T1000 (cell line): Measurements from ENCODE around the gene UCN2.
"Not testable (repeated sequence)": the region's sequence is repeated elsewhere in the genome, so short reads cannot be mapped to it uniquely, and the experiment has no call there.

Experiments used
- DNase-seq: peaks from one replicate; lab custom pipeline; 2025; ENCODE audit warnings: mixed read lengths; lab: John Stamatoyannopoulos, UW

UCN2 gene

DNA sequence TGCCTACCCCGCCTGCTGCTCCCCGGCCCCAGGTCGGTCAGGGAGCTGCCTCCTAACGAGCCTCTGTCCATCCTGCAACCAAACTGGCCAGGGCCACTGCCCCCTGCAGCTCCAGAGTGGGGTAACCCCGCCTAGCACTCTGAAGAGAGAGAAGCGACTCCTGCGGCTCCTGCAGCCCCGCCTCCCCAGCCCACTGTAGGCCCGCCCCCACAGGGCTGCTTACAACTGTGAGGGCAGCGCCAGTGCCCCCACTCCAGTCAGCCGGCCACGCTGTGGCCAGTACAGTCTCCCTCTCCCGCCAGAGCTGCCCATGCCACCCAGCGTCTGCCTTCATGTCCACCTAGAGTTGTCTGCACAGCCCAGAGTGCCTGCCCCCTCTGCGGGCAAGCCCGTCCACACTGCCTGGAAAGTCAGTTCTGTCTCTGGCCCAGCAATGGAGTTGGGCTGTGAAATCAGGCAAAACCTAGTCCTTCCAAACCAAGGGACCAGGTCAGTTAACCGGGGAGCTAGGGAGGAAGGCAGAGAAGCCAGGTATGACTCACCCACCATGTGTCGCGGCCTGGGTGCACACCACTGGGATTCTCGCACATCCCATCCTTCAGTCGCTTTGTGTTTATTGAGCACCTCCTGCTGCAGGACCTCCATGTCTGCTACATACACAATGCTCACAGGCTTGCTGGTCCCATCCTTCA is 2.4 kb downstream of the UCN2 start:
- DNase-seq = peak; percentile 41

DNA sequence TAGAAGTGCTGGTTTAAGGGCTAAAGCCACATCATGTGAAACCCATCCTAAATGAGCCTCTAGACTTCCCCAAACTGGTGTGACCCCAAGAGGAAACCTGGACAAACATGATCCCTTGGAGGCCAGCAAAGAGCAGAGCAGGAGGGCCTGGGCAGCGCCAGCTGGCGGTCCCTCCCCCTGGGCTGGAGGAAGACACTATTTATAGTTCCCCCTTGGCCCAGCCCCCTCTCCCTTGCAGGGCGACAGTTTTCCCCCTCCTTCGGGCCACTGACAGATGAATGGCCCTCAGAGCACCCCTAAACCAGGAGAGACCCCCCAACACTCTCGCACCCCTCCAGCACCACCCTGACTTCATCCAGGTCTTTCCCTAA is 2.9 kb downstream of the UCN2 start:
- DNase-seq = no peak

DNA sequence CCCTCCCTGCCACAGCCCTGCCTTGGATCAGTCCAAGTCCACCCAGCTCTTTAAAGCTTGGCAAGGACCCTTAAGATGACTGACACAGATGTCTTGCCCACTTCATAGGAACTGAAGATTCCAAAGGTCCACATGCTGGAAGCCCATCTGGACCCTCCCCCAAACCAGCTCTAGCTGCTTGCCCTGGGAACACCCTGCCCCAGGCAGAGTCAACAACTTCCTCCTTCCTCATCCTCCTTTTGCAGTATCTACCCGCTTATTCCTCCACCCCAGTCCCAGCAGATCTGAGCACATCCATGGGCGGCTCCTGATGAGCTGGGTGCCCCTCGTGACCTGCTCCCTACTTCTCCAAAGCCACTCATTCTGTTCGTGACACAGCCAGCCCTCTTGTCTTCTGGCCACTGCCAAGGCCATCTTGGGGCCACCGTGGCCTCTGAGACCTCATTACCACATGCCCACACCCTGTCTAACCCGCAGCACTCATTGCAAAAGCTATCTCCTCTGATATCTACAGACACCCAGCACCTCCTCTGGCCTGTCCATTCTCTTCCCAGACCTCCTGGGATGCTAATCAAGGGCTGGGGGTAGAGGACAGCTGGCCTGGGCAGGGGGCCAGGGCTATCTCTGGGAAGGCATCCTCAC is 5.0 kb downstream of the UCN2 start:
- DNase-seq = no peak

DNA sequence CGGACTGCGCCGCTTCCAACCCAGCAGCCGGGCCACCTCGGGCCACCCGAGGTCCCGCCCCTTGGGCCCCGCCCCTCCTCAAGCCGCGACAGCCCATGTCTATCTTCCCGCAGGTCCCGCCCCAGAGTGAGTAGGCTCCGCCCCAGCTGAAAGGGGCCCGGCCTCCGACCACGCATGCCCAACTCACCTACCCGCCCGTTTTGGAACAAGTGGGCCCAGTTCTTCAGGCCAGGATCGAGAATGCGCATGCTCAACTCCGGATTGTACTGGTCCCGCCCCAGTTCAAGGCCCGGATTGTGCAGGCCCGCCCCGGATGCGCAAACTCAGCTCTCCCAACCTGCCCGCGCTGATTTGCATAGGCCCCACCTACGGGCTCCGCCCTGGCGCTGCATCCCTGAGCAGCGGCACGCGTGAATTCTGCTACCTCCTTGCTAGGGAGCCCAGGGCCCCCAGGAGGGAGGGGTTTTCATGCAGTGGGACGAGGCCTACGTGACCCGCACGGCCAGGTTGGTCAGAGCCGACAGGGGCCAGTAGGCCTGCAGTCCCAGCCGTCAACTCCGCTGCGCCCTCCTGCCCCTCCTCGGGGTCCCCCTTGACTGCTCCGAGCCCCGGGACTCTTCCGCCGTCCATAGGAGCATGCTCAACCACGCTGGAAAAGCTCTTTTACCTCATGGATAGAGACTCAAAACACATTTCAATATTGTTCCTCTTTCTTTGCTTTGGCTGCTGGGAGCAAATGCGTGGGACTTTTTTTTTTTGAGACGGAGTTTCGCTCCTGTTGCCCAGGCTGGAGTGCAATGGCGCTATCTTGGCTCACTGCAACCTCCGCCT is 6.6 kb downstream of the UCN2 start, which contains the start of gene PFKFB4:
Gene PFKFB4 (minus strand): TSS at position 8 of the 831 bp plus-strand sequence. CDS start 26 bp downstream, outside the sequence.
- peak; percentile 99 for DNase-seq

DNA sequence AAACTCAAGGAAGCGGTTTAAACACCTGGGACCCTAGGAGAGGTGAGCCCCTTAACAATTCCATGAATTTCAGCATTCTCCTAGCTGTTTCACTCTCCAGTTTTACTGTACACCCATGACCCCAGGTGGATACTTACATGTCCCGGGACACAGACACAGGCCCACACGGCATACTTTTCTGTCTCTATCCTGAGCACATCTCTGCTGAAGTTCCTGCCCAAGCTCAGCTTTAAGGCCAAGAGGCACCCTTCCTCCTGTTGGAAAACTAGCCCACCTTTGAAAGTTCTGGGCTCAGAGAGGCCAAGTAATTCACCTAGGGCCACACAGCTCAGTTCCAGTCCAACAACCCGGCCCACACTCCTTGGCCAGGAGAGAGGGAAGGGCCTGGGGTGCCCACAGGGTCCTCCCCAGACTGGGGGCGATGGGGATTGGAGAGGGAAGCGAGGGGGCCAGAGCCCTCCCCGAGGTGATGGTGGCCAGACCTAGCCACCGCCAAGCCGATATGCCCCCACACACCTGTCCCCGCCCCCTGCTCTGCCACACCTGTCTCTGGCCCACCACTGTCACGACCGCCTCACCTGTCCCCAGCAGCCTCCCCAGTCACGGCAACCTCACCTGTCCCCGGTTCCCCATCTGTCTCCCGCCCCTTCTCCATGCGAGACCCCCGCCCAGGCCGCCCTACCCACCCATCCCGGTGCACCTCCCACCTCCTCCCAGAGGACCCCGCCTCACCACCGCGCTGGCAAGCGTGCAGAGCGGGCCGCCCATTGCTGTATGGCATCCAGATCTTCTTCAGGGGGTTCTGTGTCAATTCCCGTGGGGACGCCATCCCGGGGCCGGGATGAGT is 7.4 kb downstream of the UCN2 start:
- no peak for DNase-seq

DNA sequence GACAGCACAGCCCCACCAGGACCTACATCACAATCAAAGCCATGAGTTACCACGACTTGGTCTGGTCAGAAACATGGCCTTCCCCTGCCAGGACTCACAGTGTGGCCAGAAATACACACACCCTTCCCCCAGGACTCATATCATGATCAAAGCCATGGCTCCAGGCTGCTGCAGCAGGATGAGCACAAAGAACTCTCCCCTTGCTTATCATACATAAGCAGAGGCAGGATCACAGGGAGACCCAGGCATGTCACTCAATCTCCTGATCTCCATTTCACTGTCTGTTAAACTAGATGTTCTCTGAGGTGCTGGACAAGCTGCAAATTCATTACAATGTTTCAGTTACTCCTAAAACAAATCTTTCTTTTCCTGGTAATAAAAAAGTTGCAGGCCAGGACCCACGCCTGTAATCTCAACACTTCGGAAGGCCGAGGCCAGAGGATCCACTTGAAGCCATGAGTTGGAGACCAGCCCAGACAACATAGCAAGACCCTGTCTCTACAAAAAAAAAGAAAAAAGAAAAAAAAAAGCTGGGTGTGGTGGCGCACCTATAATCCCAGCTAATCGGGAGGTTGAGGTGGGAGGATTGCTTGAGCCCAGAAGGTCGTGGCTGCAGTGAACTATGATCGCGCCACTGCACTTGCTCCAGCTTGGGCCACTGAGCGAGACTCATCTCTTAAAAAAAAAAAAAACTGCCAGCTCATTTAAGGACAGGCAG is 8.2 kb downstream of the UCN2 start:
- no peak for DNase-seq

DNA sequence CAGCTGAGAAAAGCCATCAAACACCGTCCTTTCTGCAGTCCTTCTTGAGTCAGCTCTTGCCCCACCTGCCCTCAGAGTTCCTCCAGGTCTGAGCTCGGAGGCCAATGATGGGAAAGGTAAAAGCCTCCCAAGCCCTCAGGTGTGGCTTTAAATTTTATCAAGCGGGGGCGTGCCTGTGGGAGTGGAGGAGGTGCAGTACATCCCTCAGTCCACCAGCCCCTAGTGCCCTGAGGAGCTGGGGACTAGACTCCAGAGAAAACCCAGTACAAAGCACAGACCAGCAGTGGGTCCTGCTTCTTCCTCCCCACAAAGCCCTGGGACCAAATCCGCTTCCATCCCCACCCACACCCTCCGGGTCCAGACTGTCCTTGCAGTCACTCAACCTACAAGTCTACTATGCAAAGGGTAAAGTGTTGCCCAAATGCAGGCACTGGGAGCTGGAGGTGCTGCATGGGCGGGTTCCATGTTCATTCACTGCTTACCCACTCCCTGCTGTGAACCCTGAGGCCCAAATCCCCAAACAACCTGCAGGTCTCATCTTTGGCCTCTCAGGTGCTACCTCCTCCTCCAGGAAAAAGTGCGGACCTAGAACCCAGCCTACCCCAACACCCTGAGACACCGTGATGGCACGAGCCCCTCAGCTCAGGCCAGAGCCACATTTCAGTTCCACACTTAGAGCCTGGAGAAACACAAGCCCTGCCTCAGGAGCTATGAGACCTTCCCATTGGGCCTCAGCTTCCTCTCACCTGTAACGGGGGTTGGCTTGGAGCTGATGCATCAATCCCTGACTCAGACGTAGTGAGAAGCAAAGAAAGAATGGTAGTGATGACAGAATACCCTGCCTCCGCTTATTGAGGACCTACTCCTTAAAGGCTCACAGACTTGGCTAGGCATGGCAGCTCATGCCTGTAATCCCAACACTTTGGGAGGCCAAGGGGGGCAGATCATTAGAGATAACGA is 9.4 kb downstream of the UCN2 start:
- DNase-seq = no peak

DNA sequence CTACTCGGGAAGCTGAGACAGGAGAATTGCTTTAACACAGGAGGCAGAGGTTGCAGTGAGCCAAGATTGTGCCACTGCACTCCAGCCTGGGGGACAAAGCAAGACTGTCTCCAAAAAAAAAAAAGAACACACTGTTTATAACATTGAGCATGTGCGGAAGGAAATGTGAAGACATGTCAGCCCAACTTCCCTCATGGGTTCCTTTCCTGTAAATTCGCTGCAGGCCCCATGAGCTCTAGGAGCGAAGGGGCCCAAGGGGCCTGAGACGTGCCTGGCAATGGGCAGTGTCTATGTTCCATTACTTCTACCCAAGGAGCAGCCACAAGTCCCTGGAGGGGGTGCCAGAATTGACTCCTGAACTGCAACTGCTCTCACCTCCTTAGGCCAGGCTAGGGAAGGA is 10.2 kb downstream of the UCN2 start:
- DNase-seq = no peak

DNA sequence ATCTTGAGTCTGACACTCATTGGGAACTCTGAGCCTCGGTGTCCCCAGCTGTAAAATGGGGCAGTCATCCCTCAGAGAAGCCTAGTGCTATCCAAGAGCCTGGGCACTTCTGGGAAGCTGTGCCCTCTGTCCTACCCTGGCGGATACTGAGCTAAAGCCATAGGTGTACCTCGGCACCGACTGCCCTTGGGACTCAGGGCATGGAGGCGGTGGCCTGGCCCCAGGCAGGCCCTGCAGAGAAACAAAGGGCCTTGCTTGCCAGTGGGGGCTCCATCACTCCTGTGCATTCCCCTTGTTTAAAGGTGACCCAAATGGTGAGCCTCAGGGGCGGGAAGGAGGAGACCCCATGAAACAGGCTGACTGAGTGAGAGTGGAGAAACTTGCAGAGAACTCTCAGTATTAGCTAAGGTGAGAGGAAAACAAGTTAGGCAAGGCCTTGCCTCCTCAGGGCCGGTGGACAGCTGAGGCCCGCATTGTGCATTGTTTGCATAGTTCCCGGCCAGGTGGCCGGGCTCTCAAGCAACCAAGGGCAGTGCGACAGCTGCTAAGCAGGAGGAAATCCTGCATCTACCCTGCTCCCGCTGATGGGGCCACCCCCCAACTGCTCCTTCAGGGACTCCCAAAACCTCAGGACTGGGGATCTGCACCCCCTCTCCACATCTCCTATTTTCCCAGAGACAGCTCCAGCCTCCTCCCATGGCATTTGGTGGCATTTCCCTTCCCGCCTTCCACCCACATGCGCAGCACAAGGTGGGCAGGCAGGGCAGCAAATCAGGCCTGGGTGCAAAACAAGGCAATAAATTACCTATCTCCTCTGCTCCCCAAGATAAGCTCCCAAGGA is 11.2 kb downstream of the UCN2 start:
- DNase-seq = no peak

DNA sequence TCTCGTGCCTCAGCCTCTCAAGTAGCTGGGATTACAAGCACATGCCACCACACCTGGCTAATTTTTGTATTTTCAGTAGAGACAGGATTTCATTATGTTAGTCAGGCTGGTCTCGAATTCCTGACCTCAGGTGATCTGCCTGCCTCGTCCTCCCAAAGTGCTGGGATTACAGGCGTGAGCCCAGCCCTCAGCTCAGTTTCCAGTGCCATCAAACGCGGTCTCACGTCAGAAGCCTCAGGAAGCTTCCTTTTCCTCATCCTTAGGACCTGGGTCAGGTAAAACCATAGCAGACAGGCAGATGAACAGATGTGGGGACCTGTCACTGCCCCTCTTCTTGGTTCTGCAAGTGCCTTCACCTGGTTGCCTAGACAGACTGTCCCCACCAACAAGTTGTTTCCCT is 11.9 kb downstream of the UCN2 start:
- not testable (repeated sequence) for DNase-seq

DNA sequence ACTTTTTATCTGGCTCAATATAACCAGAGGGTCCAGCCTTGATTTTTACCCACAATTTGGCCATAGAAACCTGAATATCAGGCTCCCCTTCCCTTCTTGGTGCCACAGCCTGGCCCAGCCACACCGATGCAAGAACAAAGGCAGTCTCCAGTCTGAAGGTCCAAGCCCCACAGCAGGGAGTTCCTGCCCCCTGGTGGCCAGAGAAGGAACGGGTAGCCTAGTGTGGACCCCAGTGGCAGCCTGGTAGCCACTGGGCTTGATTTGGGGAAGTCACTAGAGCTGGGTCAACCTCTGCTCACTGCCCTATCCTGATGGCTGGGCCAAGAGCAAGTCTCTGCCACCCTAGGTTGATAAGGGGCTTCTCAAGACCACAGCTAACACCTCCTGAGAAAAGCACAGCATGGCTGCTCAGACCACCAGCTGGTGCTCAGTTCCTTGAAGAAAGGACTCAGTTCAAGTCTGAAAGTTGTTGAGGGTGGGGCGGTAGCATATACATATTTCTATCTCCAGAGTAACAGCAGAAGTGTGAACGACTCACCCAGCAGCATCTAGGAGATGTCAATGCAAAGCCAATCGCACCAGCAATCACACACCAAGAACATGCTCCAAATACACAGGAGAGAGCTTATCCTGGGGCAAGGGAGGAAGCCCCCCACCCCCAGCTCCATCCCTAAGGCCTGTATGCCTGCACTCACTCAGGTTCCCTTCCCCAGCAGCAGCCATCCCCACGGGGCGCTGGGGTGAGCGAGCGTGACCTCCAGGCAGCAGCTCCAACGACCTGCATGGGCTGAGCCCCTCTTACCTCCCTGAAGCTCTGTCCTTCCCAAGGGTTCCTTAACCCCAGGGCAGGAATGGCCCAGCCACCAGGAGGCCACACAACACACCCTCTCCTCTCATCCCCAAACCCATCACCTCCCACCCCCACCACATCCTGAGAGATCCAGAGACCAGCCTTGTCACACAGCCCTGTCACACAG is 14.6 kb downstream of the UCN2 start:
- peak; percentile 72 for DNase-seq

DNA sequence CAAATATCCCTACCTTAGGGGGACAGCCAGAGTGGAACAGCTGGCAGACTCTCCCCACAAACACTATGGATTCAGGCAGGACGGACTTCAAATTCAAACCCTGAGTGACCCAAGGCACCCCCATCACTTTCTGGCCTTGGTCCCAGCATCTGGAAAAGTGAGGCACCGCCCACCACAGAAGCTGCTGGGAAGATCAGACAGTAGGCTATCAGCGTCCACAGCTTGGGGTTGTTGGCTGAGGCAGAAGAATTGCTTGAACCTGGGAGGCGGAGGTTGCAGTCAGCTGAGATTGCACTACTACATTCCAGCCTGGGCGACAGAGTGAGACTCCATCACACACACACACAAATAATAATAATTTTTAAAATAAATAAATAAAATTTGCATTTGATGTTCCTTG is 15.5 kb downstream of the UCN2 start:
- no peak for DNase-seq

DNA sequence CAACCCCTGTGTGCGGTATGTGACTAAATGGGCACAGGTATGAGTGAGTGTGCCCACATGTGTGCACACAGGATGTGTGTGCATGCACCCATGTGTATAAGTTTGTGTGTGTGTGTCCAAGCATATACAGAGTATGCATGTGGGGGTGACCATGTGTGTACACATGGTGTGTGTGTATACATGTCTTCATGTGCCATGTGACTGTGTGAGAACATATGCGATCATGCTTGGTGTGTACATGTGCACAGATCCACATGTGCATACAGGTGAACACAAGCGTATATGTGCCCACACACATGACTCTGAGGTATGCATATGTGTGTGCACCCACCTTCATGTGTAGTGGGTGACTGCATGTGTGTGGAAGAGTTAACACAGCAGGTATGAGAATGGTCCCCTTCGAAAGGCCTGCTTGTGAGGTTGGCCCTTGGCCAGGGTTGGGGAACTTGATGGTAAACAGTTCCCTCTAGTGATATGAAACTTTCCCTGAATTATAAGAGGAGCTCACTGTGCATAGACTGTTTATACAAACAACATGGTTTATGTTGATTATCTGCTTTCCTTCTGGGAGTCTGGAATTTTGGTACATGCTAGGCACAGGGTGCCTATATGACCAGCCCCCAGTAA is 17.3 kb downstream of the UCN2 start:
- no peak for DNase-seq

DNA sequence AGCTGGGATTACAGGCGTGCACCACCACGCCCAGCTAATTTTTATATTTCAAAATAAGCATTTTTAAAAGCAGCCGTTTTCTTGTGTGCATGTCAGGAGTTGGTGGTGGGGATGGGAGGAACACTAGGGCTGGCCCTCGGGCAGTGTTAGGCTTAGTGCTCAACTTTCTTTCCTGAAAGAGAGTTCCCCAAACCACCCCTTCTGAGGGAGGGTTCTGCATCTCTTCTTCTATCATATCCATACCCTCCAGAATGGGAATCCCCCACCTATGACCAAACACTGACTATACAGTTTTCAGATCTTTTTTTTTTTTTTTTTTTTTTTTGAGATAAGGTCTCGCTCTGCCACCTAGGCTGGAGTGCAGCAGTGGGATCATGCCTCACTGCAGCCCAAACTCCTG is 19.4 kb downstream of the UCN2 start:
- DNase-seq = no peak

DNA sequence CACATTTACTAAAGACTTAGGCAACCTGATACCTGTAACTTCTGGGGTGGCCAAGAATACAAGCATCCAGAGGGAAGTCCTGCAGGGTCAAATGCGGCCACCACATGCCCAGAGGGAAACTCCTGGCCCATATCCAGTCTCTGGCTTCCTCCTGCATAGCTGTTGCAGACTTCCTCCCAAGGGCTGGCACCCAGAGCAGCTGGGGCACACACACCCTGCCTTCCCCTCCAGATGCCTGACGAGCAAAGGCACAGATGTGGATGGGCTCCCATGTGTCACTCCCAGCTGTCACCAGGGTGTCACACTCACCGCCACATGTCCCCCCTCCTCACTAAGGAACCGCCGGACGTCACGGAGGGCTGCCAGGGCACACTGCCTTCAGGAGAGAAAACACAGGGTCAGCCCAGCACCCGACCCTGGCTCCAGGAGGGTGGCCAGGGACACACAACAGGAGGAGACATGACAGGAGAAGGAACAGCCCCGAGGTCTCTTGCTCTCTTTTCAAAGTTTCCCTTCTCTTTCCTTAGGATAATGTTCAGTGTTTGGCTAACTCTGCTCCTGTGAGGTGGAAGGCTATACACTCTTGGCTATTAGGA is 20.2 kb downstream of the UCN2 start:
- DNase-seq = no peak

DNA sequence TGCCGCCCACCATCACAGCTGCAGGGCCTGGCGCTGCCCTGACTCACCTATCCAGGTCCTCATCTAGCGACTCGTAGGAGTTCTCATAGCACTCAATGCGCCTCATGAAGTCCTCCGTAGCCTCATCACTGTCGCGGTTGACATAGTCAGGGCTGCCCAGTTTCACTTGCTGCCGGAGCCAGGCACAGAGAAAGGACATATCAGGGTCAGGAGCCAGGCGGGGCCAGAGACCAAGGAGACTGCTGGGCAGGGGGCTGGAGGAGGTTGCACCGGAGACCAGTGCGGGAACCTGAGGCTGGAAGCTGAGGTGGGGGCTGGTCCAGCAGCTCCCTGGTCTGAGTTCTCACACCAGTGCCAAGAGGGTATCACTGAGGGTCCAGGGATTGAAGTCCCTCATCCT is 25.1 kb downstream of the UCN2 start:
- DNase-seq = no peak

DNA sequence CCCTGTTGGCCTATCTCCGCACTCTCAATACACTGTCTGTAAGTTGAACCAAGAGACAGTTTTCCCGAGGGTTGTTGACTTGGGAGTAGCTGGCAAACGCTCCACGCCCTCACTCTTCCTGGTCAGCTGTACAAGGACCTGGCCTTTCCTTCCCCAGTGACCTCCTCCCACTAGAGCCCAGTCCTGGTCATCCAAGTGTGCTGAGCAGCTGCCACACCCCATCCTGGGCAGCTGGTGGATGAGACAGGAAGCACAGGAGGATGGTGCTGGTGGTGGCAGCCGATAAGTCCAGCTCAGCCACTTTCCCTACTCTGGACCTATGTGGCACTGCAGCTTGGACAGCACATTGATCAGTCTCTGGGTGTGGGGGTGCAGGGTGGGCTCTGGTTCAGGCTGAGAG is 26.8 kb downstream of the UCN2 start:
- no peak for DNase-seq
